Measurements from ENCODE around the gene ELP4. TPM values are rescaled to one million over a fixed set of nuclear protein-coding genes. Genes with fewer than 3 reads are reported as not detected.

Gene ELP4
- total and polyA plus RNA-seq, 9 of the 15 experiments (the other 6 are each of a cell fraction or from before 2014, with no cell fraction given): 24.1 to 60.3 (median 38.7) TPM

GRCh38 chr11:31821766-31822165 is 312.2 kb downstream of the ELP4 start (continued):
- no peak for TF ChIP-seq REST (IDR thresholded peaks at IDR 0.05; ENCODE audit: borderline replicate concordance)
- TF ChIP-seq REST (CRISPR knock-in tag; IDR thresholded peaks at IDR 0.05; ENCODE audit: low read depth): no peak

All from K562 (cell line).